Endothelial cell of umbilical vein (primary cell): Measurements from ENCODE around the gene ANKRD12. TPM values are rescaled to one million over a fixed set of nuclear protein-coding genes. Genes with fewer than 3 reads are reported as not detected.

Experiments
- BruUV-seq: library from RNA; stranded (reverse); fragments of 400-500 nt; replicated peaks from 2 replicates; lab custom pipeline; 2021; lab: Mats Ljungman, UMichigan
- CTCF ChIA-PET: fragments of 300-600, 350-600 bp; sonication (Branson Sonifier 250); formaldehyde crosslinking; loops from one replicate; lab custom pipeline; 2021; ENCODE audit warnings: antibody characterized with exemption, inconsistent platforms; lab: Charles Lee
- POLR2A ChIA-PET: fragments of 300-600, 350-600 bp; sonication (Branson Sonifier 250); formaldehyde crosslinking; loops from one replicate; lab custom pipeline; 2021; ENCODE audit warnings: antibody characterized with exemption, inconsistent platforms; lab: Charles Lee
- DNase-seq: peaks from one replicate; pipeline ENCODE4 v3.0.0-alpha.2; 2011; ENCODE audit warnings: low read depth, low spot score
- FAIRE-seq: peaks from 2 replicates; lab custom pipeline; 2011; peaks lifted over from hg19 to GRCh38; lab: Jason Lieb, UNC
- H2AFZ ChIP-seq: 2 replicates; pipeline ENCODE4 v1.6.0; 2012; ENCODE audit warnings: low read depth, low read length, control low read depth, inconsistent platforms
- H3K27ac ChIP-seq: 2 replicates; pipeline ENCODE4 v1.5.1; 2011; ENCODE audit warnings: low read depth, mild to moderate bottlenecking, control low read depth, low read length, moderate library complexity; ENCODE audit not compliant: insufficient read depth
- H3K27me3 ChIP-seq, 2 experiments: 2 replicates each; pipeline versions ENCODE4 v1.6.0 to v1.6.1; 2011; ENCODE audit warnings: low read length in 2 of 2, mixed read lengths in 1 of 2; ENCODE audit not compliant: control insufficient read depth in 2 of 2, insufficient read depth in 2 of 2
- H3K36me3 ChIP-seq, 2 experiments: 2 replicates in 1 of 2; 3 replicates in 1 of 2; pipeline ENCODE4 v1.5.1; 2011; ENCODE audit warnings: low read length in 2 of 2, mild to moderate bottlenecking in 1 of 2, moderate library complexity in 1 of 2; ENCODE audit not compliant: control insufficient read depth in 2 of 2, insufficient read depth in 2 of 2; ENCODE audit errors: extremely low read depth in 1 of 2
- H3K4me1 ChIP-seq: 3 replicates; pipeline ENCODE4 v1.5.1; 2011; ENCODE audit warnings: mild to moderate bottlenecking, low read length; ENCODE audit not compliant: control insufficient read depth, insufficient read depth; ENCODE audit errors: extremely low read depth
- H3K4me2 ChIP-seq: 2 replicates; pipeline ENCODE4 v1.6.1; 2011; ENCODE audit warnings: low read length, control low read depth, mixed read lengths; ENCODE audit not compliant: insufficient read depth
- H3K4me3 ChIP-seq, 3 experiments: fragments of 200-600 bp in 1 of 3; sonication (generic), shearing (Covaris generic) in 1 of 3; replicated peaks in 1 of 3; 2 replicates each; pipeline ENCODE4 v1.5.1; 2011 to 2016; ENCODE audit warnings: control low read depth in 3 of 3, low read length in 3 of 3, mild to moderate bottlenecking in 2 of 3, inconsistent platforms in 1 of 3, low read depth in 1 of 3, moderate library complexity in 1 of 3; ENCODE audit not compliant: insufficient read depth in 1 of 3
- H3K79me2 ChIP-seq: 2 replicates; pipeline ENCODE4 v1.6.0; 2012; ENCODE audit warnings: low read length, inconsistent platforms; ENCODE audit not compliant: control insufficient read depth, insufficient read depth
- H3K9ac ChIP-seq: replicated peaks from 2 replicates; pipeline ENCODE3; 2011; ENCODE audit warnings: low read length, control low read depth; ENCODE audit not compliant: insufficient read depth; ENCODE audit errors: extremely low read depth
- H3K9me1 ChIP-seq: replicated peaks from 3 replicates; pipeline ENCODE4 v1.6.0; 2011; ENCODE audit warnings: mild to moderate bottlenecking, low read length; ENCODE audit not compliant: control insufficient read depth, insufficient read depth; ENCODE audit errors: extremely low read depth
- H3K9me3 ChIP-seq: replicated peaks from 2 replicates; pipeline ENCODE4 v1.5.1; 2012; ENCODE audit warnings: low read length, inconsistent platforms; ENCODE audit not compliant: control insufficient read depth, insufficient read depth
- H4K20me1 ChIP-seq: replicated peaks from 2 replicates; pipeline ENCODE3; 2011; ENCODE audit warnings: mild to moderate bottlenecking, low read length; ENCODE audit not compliant: control insufficient read depth, insufficient read depth; ENCODE audit errors: extremely low read depth
- CTCF ChIP-seq, 2 donors: IDR thresholded peaks; 1 replicate in 1 of 2; 2 replicates in 1 of 2; pipeline ENCODE4 v1.5.1; 2011; ENCODE audit warnings: low read length in 2 of 2, mild to moderate bottlenecking in 2 of 2, moderate library complexity in 2 of 2, control low read depth in 1 of 2, inconsistent platforms in 1 of 2, low read depth in 1 of 2; ENCODE audit not compliant: insufficient read depth in 1 of 2; ENCODE audit errors: extremely low read depth in 1 of 2
- EZH2 ChIP-seq: IDR thresholded peaks from 2 replicates; pipeline ENCODE4 v1.6.1; 2012; ENCODE audit warnings: borderline replicate concordance, low read depth, mild to moderate bottlenecking, moderate library complexity, low read length, inconsistent platforms; ENCODE audit not compliant: severe bottlenecking
- FOS ChIP-seq: IDR thresholded peaks from 2 replicates; pipeline ENCODE4 v1.6.1; 2011; ENCODE audit warnings: mild to moderate bottlenecking, low read length, moderate library complexity, borderline replicate concordance; ENCODE audit not compliant: insufficient read depth
- GATA2 ChIP-seq: IDR thresholded peaks from 2 replicates; pipeline ENCODE4 v1.7.0; 2011; ENCODE audit warnings: low read depth, mild to moderate bottlenecking, moderate library complexity, mixed read lengths, low read length; ENCODE audit not compliant: insufficient read length, insufficient read depth
- JUN ChIP-seq: IDR thresholded peaks from 2 replicates; pipeline ENCODE4 v1.6.1; 2011; ENCODE audit warnings: borderline replicate concordance, low read depth; ENCODE audit not compliant: insufficient read length, insufficient read depth
- MYC ChIP-seq: IDR thresholded peaks from one replicate; pipeline ENCODE4 v1.6.1; 2011; ENCODE audit warnings: mild to moderate bottlenecking, low read depth, low read length
- POLR2A ChIP-seq: IDR thresholded peaks from 2 replicates; pipeline ENCODE4 v1.6.1; 2012; ENCODE audit warnings: low read depth, mild to moderate bottlenecking, control low read depth, low read length
- POLR2AphosphoS5 ChIP-seq: IDR thresholded peaks from 2 replicates; pipeline ENCODE4 v1.6.1; 2012; ENCODE audit warnings: low read depth, mild to moderate bottlenecking, control low read depth, low read length, moderate library complexity; ENCODE audit not compliant: insufficient read depth
- dilution Hi-C: fragments of 300-500 bp; cut with MboI; formaldehyde crosslinking; loops from one replicate; pipeline ENCODE4 v1.15.0; 2019; ENCODE audit warnings: low sequenced_read_pairs; ENCODE audit not compliant: extremely low pct_ligation_motif_present
- intact Hi-C: fragments of 100-400 bp; cut with micrococcal nuclease; formaldehyde crosslinking; loops from one replicate; pipeline ENCODE4 v1.10.0; 2022
- polyA plus RNA-seq, 4 experiments: library from polyadenylated mRNA; depleted of rRNA in 3 of 4; stranded (reverse) in 3 of 4; unstranded in 1 of 4; fragments of >200 nt; gene quantifications; 2 replicates each; pipeline versions ENCODE4 v1.2.1 to v1.2.3, GENCODE V29; 2011 to 2012; ENCODE audit warnings: missing spikeins in 1 of 4
- total RNA-seq: library from RNA; stranded (reverse); gene quantifications from 2 replicates; pipeline ENCODE4 v1.2.3, GENCODE V29; 2021
- TF ChIP-seq, protein P1 (sequence below): IDR thresholded peaks from 2 replicates; pipeline ENCODE4 v1.6.1; 2011; ENCODE audit not compliant: insufficient read depth, insufficient read length

Gene ANKRD12
- total and polyA plus RNA-seq, 2 donors (not counting 3 experiments of a cell fraction or from before 2014, with no cell fraction given), result 1.5 to 25.4 TPM

DNA sequence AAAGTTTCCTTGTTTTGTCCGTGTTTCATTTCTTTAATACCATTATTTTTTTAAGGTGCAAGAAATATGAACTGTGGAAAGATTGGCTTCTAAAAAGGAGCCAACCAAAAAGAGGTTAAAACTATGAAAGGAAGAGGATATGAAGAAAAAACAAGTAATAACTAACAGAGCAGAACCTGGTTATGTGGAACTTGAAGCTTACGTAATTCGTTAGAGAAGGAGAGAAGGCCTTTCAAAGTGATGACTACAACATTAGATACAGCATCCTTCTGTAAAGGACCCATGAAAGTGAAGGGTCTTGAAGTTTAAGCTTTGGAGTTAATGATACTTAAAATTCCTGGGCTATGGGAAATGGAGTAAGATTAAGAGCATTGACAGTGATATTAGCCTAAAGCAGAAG, 84.5 kb downstream of the ANKRD12 start:
- no peaks in the 10 kb centered on the region for H3K4me1 ChIP-seq
- POLR2A ChIA-PET, result no interaction called here
- H3K9me3 ChIP-seq, result no peaks in the 10 kb centered on the region
- TF ChIP-seq GATA2 (no peak), EZH2 (no peak), MYC (no peak), FOS (no peak), CTCF (IDR thresholded peaks at IDR 0.05; ENCODE audit: extremely low read depth in 1 of 2, insufficient read depth in 1 of 2, low read depth in 1 of 2, low read length in 2 of 2) (no peak), POLR2A (no peak), JUN (no peak), POLR2AphosphoS5 (no peak)
- TF ChIP-seq, protein P1, sequence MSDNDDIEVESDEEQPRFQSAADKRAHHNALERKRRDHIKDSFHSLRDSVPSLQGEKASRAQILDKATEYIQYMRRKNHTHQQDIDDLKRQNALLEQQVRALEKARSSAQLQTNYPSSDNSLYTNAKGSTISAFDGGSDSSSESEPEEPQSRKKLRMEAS, result no peak
- H3K27ac ChIP-seq, result no peak overlapping the region
- no peak overlapping the region for H2AFZ ChIP-seq
- no peak for DNase-seq
- intact Hi-C loops, result no loop called here
- H4K20me1 ChIP-seq, result no peaks in the 10 kb centered on the region
- no TSS peak for BruUV-seq
- CTCF ChIA-PET, result interaction anchor here (1.2 to 1.4 kb wide), 2 partner anchors 10 to 41 kb away, joined by 3 read pairs; no protein-coding TSS in a partner anchor
- dilution Hi-C loops, result no loop called here
- no peak overlapping the region for H3K4me3 ChIP-seq
- H3K9me1 ChIP-seq, result no peaks in the 10 kb centered on the region
- no peak overlapping the region for H3K4me2 ChIP-seq
- no peaks in the 10 kb centered on the region for H3K27me3 ChIP-seq
- H3K36me3 ChIP-seq, result peaks cover 0 to 3% of the 10 kb centered on the region in 2 experiments
- H3K79me2 ChIP-seq, result no peaks in the 10 kb centered on the region
- no peak overlapping the region for H3K9ac ChIP-seq
- no peak for FAIRE-seq
